Measurements from ENCODE around the gene TWSG1.

GRCh38 chr18:9330419-9330818, 4.2 kb upstream of the TWSG1 start:
- TF ChIP-seq TCF12 (IDR thresholded peaks at IDR 0.05; ENCODE audit: low read depth) (no peak), YY1 (IDR thresholded peaks at IDR 0.05; ENCODE audit: low read depth) (no peak), EP300 (IDR thresholded peaks at IDR 0.05; ENCODE audit: borderline replicate concordance) (no peak), CREB1 (IDR thresholded peaks at IDR 0.05; ENCODE audit: low read depth) (no peak), TEAD4 (IDR thresholded peaks at IDR 0.05) (no peak), FOXM1 (IDR thresholded peaks at IDR 0.05; ENCODE audit: borderline replicate concordance, low read depth) (no peak), REST (IDR thresholded peaks at IDR 0.05; ENCODE audit: low read depth) (no peak), EGR1 (IDR thresholded peaks at IDR 0.05) (no peak), RAD21 (IDR thresholded peaks at IDR 0.05; ENCODE audit: low read depth) (no peak), TAF1 (IDR thresholded peaks at IDR 0.05; ENCODE audit: low read depth) (no peak), CEBPB (IDR thresholded peaks at IDR 0.05) (no peak), MAX (IDR thresholded peaks at IDR 0.05) (no peak), USF1 (IDR thresholded peaks at IDR 0.05) (no peak)

Measured in Ishikawa (cell line).